ENCODE results near the gene FKBP5. TPM values are rescaled to one million over a fixed set of nuclear protein-coding genes. Genes with fewer than 3 reads are reported as not detected.

The FKBP5 gene
- total and polyA plus RNA-seq, 2 donors (not counting 1 experiment from before 2014, with no cell fraction given) = 2.8 to 7.4 TPM

- Histone ChIP-seq H3K27ac (ENCODE audit: low read length in 2 of 2) (no peak overlapping the region), H3K4me3 (ENCODE audit: control extremely low read depth in 1 of 5, extremely low read depth in 1 of 5, insufficient read depth in 1 of 5, low read depth in 2 of 5, low read length in 4 of 5) (no peak overlapping the region), H3K9me3 (ENCODE audit: control extremely low read depth in 1 of 3, control insufficient read depth in 2 of 3, insufficient read depth in 1 of 3, low read length in 2 of 3) (no peaks in the 10 kb centered on the region), H3K4me1 (ENCODE audit: control insufficient read depth in 2 of 2, insufficient read depth in 2 of 2, low read length in 2 of 2) (no peaks in the 10 kb centered on the region), H2AFZ (ENCODE audit: insufficient read depth, low read depth, low read length, poor library complexity, severe bottlenecking) (no peak overlapping the region), H3K36me3 (replicated peaks in 1 of 2; ENCODE audit: control extremely low read depth in 1 of 2, control insufficient read depth in 1 of 2, extremely low read depth in 1 of 2, insufficient read depth in 2 of 2, low read length in 1 of 2) (peaks cover 5 to 7% of the 10 kb centered on the region in 2 experiments), H3K4me2 (replicated peaks; ENCODE audit: low read depth, low read length, poor library complexity, severe bottlenecking) (no peak overlapping the region), H3K79me2 (ENCODE audit: control insufficient read depth, insufficient read depth, low read length) (no peaks in the 10 kb centered on the region), H3K27me3 (replicated peaks in 1 of 4; ENCODE audit: control extremely low read depth in 1 of 4, control insufficient read depth in 3 of 4, insufficient read depth in 4 of 4, low read length in 3 of 4) (no peaks in the 10 kb centered on the region), H3K9ac (ENCODE audit: low read length) (no peak overlapping the region), H4K20me1 (ENCODE audit: control insufficient read depth, insufficient read depth, low read length, poor library complexity, severe bottlenecking) (no peaks in the 10 kb centered on the region)
- no peak for ATAC-seq (ENCODE audit: low read depth)
- Mint-ChIP-seq H3K9me3 (ENCODE audit: insufficient read depth) (no peaks in the 10 kb centered on the region), H3K4me3 (no peak overlapping the region), H3K27ac (no peak overlapping the region), H3K4me1 (no peaks in the 10 kb centered on the region), H3K27me3 (no peaks in the 10 kb centered on the region)
- no CpG with 5 or more reads among the region's 4 CpGs for WGBS (ENCODE audit: insufficient coverage)
- ChIA-PET CTCF (no interaction called here), POLR2A (no interaction called here)
- no peak for DNase-seq
- no peak for TF ChIP-seq EZH2 (IDR thresholded peaks at IDR 0.05; ENCODE audit: borderline replicate concordance, insufficient read depth, low read depth, low read length, poor library complexity, severe bottlenecking)
- TF ChIP-seq CTCF (IDR thresholded peaks at IDR 0.05) = no peak
- intact Hi-C loops (cut with micrococcal nuclease) = no loop called here
These were observed 52.8 kb downstream of the FKBP5 start for GRCh38 chr6:35635601-35636597.

- no peak overlapping the region for H3K27ac Mint-ChIP-seq
- POLR2A ChIA-PET = no interaction called here
These were observed 54.4 kb downstream of the FKBP5 start for GRCh38 chr6:35634316-35634715.

More at GRCh38 chr6:35634316-35634715, 54.4 kb downstream of the FKBP5 start:
- no peak overlapping the region for H3K27ac ChIP-seq (ENCODE audit: low read length in 2 of 2)
- intact Hi-C loops (cut with micrococcal nuclease) = no loop called here
- H3K27me3 ChIP-seq (replicated peaks in 1 of 4; ENCODE audit: control extremely low read depth in 1 of 4, control insufficient read depth in 3 of 4, insufficient read depth in 4 of 4, low read length in 3 of 4) = no peaks in the 10 kb centered on the region
- peaks cover 0 to 3% of the 10 kb centered on the region in 2 experiments for H3K36me3 ChIP-seq (replicated peaks in 1 of 2; ENCODE audit: control extremely low read depth in 1 of 2, control insufficient read depth in 1 of 2, extremely low read depth in 1 of 2, insufficient read depth in 2 of 2, low read length in 1 of 2)
- no peaks in the 10 kb centered on the region for H3K4me1 Mint-ChIP-seq
- WGBS (ENCODE audit: insufficient coverage) = 100% methylated on average over 1 of the region's 2 CpGs
- H3K9me3 ChIP-seq (ENCODE audit: control extremely low read depth in 1 of 3, control insufficient read depth in 2 of 3, insufficient read depth in 1 of 3, low read length in 2 of 3) = no peaks in the 10 kb centered on the region
- no peak overlapping the region for H3K4me2 ChIP-seq (replicated peaks; ENCODE audit: low read depth, low read length, poor library complexity, severe bottlenecking)
- H3K79me2 ChIP-seq (ENCODE audit: control insufficient read depth, insufficient read depth, low read length) = no peaks in the 10 kb centered on the region
- H3K4me1 ChIP-seq (ENCODE audit: control insufficient read depth in 2 of 2, insufficient read depth in 2 of 2, low read length in 2 of 2) = no peaks in the 10 kb centered on the region
- no peak for TF ChIP-seq CTCF (IDR thresholded peaks at IDR 0.05)
- no peak for TF ChIP-seq EZH2 (IDR thresholded peaks at IDR 0.05; ENCODE audit: borderline replicate concordance, insufficient read depth, low read depth, low read length, poor library complexity, severe bottlenecking)
- DNase-seq (no peak), ATAC-seq (ENCODE audit: low read depth) (no peak)
- no peaks in the 10 kb centered on the region for H3K27me3 Mint-ChIP-seq
- H3K9me3 Mint-ChIP-seq (ENCODE audit: insufficient read depth) = no peaks in the 10 kb centered on the region
- H4K20me1 ChIP-seq (ENCODE audit: control insufficient read depth, insufficient read depth, low read length, poor library complexity, severe bottlenecking) = no peaks in the 10 kb centered on the region
- H3K4me3 ChIP-seq (ENCODE audit: control extremely low read depth in 1 of 5, extremely low read depth in 1 of 5, insufficient read depth in 1 of 5, low read depth in 2 of 5, low read length in 4 of 5) = no peak overlapping the region
- no peak overlapping the region for H2AFZ ChIP-seq (ENCODE audit: insufficient read depth, low read depth, low read length, poor library complexity, severe bottlenecking)
- H3K4me3 Mint-ChIP-seq = no peak overlapping the region
- CTCF ChIA-PET = interaction anchor here (2.0 kb wide), 1 partner anchor 102 kb away, joined by 7 read pairs; the partner anchor contains the start of gene ARMC12
- no peak overlapping the region for H3K9ac ChIP-seq (ENCODE audit: low read length)

All from B cell (primary cell).